ENCODE results near the gene PCDHA2.

PCDHA2 gene

DNA sequence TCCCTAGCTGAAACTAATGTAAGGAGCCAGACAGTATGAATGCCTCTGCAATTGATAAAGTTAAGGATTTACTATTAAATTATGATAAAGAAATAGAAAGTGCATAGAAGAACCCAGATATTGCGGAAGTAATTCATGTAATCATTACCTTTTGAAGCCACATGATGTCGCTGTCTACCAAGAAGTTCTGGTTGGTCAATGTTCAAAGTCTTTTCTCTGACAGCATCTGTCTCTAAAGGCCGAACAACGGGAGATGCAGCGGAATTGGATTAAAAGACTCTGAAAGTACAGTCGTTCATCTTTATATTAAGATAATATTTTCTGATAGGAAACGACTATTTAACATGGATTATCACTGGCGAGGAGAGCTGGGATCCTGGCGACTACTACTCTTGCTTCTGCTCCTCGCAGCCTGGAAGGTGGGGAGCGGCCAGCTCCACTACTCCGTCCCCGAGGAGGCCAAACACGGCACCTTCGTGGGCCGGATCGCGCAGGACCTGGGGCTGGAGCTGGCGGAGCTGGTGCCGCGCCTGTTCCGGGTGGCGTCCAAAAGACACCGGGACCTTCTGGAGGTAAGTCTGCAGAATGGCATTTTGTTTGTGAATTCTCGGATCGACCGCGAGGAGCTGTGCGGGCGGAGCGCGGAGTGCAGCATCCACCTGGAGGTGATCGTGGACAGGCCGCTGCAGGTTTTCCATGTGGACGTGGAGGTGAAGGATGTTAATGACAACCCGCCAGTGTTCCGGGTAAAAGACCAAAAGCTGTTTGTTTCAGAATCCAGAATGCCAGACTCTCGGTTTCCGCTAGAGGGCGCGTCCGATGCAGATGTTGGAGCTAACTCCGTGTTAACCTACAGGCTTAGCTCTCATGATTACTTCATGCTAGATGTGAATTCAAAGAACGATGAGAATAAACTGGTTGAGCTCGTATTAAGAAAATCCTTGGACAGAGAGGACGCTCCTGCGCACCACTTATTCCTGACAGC is 46.6 kb downstream of the PCDHA2 start, which contains the start of gene PCDHA8:
Gene PCDHA8 (plus strand): TSS at position 210 of the 985 bp plus-strand sequence. CDS start 135 bp downstream, at position 345.
- DNase-seq (ENCODE audit: low read depth), result no peak
- no peak within 1 kb of the TSS for H3K4me3 ChIP-seq (ENCODE audit: control insufficient read depth, low read depth, low read length)
- TF ChIP-seq, protein P1, sequence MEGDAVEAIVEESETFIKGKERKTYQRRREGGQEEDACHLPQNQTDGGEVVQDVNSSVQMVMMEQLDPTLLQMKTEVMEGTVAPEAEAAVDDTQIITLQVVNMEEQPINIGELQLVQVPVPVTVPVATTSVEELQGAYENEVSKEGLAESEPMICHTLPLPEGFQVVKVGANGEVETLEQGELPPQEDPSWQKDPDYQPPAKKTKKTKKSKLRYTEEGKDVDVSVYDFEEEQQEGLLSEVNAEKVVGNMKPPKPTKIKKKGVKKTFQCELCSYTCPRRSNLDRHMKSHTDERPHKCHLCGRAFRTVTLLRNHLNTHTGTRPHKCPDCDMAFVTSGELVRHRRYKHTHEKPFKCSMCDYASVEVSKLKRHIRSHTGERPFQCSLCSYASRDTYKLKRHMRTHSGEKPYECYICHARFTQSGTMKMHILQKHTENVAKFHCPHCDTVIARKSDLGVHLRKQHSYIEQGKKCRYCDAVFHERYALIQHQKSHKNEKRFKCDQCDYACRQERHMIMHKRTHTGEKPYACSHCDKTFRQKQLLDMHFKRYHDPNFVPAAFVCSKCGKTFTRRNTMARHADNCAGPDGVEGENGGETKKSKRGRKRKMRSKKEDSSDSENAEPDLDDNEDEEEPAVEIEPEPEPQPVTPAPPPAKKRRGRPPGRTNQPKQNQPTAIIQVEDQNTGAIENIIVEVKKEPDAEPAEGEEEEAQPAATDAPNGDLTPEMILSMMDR (conservative IDR thresholded peaks at IDR 0.05; ENCODE audit: control insufficient read depth, insufficient read depth, low read depth, low read length), result peak; percentile 31

- no peak for DNase-seq (ENCODE audit: low read depth)
- H3K4me3 ChIP-seq (ENCODE audit: control insufficient read depth, low read depth, low read length), result no peak overlapping the region
- TF ChIP-seq, protein P1 (conservative IDR thresholded peaks at IDR 0.05; ENCODE audit: control insufficient read depth, insufficient read depth, low read depth, low read length), result no peak
Measured at GRCh38 chr5:140842798-140843733, 48.4 kb downstream of the PCDHA2 start.

Measured in fibroblast of mammary gland (primary cell).